Prostate gland (tissue), 2 donors: ENCODE measurements around the gene LENG1.

Source experiments
- POLR2A ChIP-seq: fragments of 450-650 bp; IDR thresholded peaks from one replicate; pipeline ENCODE4 v1.6.1; 2016; ENCODE audit warnings: antibody characterized with exemption, mild to moderate bottlenecking
- TF ChIP-seq, protein P1 (sequence below), 4 experiments: fragments of 200-600 bp in 2 of 4; fragments of 450-650 bp in 2 of 4; sonication (generic) in 2 of 4; IDR thresholded peaks; 1 replicate in 3 of 4; 2 replicates in 1 of 4; pipeline ENCODE4 v1.5.1; 2016 to 2019; ENCODE audit warnings: antibody characterized with exemption in 4 of 4, mild to moderate bottlenecking in 2 of 4, moderate library complexity in 2 of 4

DNA sequence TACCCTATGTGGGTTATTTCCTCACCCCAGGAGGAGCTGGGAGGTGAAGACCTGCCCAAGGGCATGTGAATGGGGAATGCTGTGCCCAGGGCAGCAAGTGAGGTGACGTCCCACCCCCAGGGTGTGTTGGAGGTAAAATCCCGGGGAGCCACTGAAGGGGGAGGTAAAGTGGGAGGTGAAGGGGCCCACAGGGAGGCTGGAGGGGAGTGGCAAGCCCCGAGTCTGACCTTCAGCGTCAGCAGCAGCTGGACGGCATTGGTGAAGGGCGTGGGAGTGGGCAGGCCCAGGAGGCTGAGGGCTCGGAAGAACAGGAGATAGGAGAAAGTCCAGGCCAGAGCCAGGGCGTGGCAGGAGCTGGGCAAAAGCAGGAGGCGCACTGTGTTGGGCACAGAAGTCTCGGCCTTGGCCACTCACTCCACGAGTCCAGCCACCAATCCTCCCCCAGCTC is 27.4 kb upstream of the LENG1 start:
- no peak for TF ChIP-seq POLR2A
- TF ChIP-seq, protein P1, sequence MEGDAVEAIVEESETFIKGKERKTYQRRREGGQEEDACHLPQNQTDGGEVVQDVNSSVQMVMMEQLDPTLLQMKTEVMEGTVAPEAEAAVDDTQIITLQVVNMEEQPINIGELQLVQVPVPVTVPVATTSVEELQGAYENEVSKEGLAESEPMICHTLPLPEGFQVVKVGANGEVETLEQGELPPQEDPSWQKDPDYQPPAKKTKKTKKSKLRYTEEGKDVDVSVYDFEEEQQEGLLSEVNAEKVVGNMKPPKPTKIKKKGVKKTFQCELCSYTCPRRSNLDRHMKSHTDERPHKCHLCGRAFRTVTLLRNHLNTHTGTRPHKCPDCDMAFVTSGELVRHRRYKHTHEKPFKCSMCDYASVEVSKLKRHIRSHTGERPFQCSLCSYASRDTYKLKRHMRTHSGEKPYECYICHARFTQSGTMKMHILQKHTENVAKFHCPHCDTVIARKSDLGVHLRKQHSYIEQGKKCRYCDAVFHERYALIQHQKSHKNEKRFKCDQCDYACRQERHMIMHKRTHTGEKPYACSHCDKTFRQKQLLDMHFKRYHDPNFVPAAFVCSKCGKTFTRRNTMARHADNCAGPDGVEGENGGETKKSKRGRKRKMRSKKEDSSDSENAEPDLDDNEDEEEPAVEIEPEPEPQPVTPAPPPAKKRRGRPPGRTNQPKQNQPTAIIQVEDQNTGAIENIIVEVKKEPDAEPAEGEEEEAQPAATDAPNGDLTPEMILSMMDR (IDR thresholded peaks at IDR 0.05), result no peak
